Measurements from ENCODE around the gene LHFPL3.

The LHFPL3 gene

GRCh38 chr7:104416866-104417393, 88.5 kb downstream of the LHFPL3 start:
- Histone ChIP-seq H3K27me3 (replicated peaks; ENCODE audit: control insufficient read depth, insufficient read depth, low read length) (no peaks in the 10 kb centered on the region), H3K4me3 (ENCODE audit: low read length) (no peak overlapping the region), H3K9me3 (ENCODE audit: control insufficient read depth, low read length) (no peaks in the 10 kb centered on the region), H3K9ac (ENCODE audit: low read length) (no peak overlapping the region), H3K4me1 (ENCODE audit: control insufficient read depth, insufficient read depth, low read length) (no peaks in the 10 kb centered on the region), H3K36me3 (ENCODE audit: control insufficient read depth, insufficient read depth, low read length, severe bottlenecking) (no peaks in the 10 kb centered on the region)
- no peak for DNase-seq (ENCODE audit: low read depth)

- no peaks in the 10 kb centered on the region for H3K27me3 ChIP-seq (replicated peaks; ENCODE audit: control insufficient read depth, insufficient read depth, low read length)
- no peaks in the 10 kb centered on the region for H3K9me3 ChIP-seq (ENCODE audit: control insufficient read depth, low read length)
- H3K4me1 ChIP-seq (ENCODE audit: control insufficient read depth, insufficient read depth, low read length), result no peaks in the 10 kb centered on the region
- DNase-seq (ENCODE audit: low read depth), result no peak
- H3K4me3 ChIP-seq (ENCODE audit: low read length), result no peak overlapping the region
- H3K9ac ChIP-seq (ENCODE audit: low read length), result no peak overlapping the region
- no peaks in the 10 kb centered on the region for H3K36me3 ChIP-seq (ENCODE audit: control insufficient read depth, insufficient read depth, low read length, severe bottlenecking)
Measured at GRCh38 chr7:104431930-104432329, 103.5 kb downstream of the LHFPL3 start.

- no peaks in the 10 kb centered on the region for H3K9me3 ChIP-seq (ENCODE audit: control insufficient read depth, low read length)
- no peak overlapping the region for H3K9ac ChIP-seq (ENCODE audit: low read length)
- H3K4me3 ChIP-seq (ENCODE audit: low read length), result no peak overlapping the region
- DNase-seq (ENCODE audit: low read depth), result no peak
- H3K27me3 ChIP-seq (replicated peaks; ENCODE audit: control insufficient read depth, insufficient read depth, low read length), result no peaks in the 10 kb centered on the region
- H3K36me3 ChIP-seq (ENCODE audit: control insufficient read depth, insufficient read depth, low read length, severe bottlenecking), result no peaks in the 10 kb centered on the region
- no peaks in the 10 kb centered on the region for H3K4me1 ChIP-seq (ENCODE audit: control insufficient read depth, insufficient read depth, low read length)
Measured at GRCh38 chr7:104434129-104434528, 105.7 kb downstream of the LHFPL3 start.

- no peaks in the 10 kb centered on the region for H3K36me3 ChIP-seq (ENCODE audit: control insufficient read depth, insufficient read depth, low read length, severe bottlenecking)
- H3K9ac ChIP-seq (ENCODE audit: low read length), result no peak overlapping the region
- H3K4me3 ChIP-seq (ENCODE audit: low read length), result no peak overlapping the region
- DNase-seq (ENCODE audit: low read depth), result no peak
- H3K27me3 ChIP-seq (replicated peaks; ENCODE audit: control insufficient read depth, insufficient read depth, low read length), result no peaks in the 10 kb centered on the region
- H3K9me3 ChIP-seq (ENCODE audit: control insufficient read depth, low read length), result no peaks in the 10 kb centered on the region
- H3K4me1 ChIP-seq (ENCODE audit: control insufficient read depth, insufficient read depth, low read length), result no peaks in the 10 kb centered on the region
Measured at GRCh38 chr7:104442481-104442880, 114.1 kb downstream of the LHFPL3 start.

GRCh38 chr7:104444017-104444416, 115.6 kb downstream of the LHFPL3 start:
- H3K4me3 ChIP-seq (ENCODE audit: low read length), result no peak overlapping the region
- no peaks in the 10 kb centered on the region for H3K9me3 ChIP-seq (ENCODE audit: control insufficient read depth, low read length)
- no peaks in the 10 kb centered on the region for H3K27me3 ChIP-seq (replicated peaks; ENCODE audit: control insufficient read depth, insufficient read depth, low read length)
- no peaks in the 10 kb centered on the region for H3K4me1 ChIP-seq (ENCODE audit: control insufficient read depth, insufficient read depth, low read length)
- no peak for DNase-seq (ENCODE audit: low read depth)
- H3K9ac ChIP-seq (ENCODE audit: low read length), result no peak overlapping the region
- no peaks in the 10 kb centered on the region for H3K36me3 ChIP-seq (ENCODE audit: control insufficient read depth, insufficient read depth, low read length, severe bottlenecking)

- Histone ChIP-seq H3K9me3 (ENCODE audit: control insufficient read depth, low read length) (no peaks in the 10 kb centered on the region), H3K4me3 (ENCODE audit: low read length) (no peak overlapping the region), H3K27me3 (replicated peaks; ENCODE audit: control insufficient read depth, insufficient read depth, low read length) (no peaks in the 10 kb centered on the region), H3K4me1 (ENCODE audit: control insufficient read depth, insufficient read depth, low read length) (no peaks in the 10 kb centered on the region), H3K9ac (ENCODE audit: low read length) (no peak overlapping the region), H3K36me3 (ENCODE audit: control insufficient read depth, insufficient read depth, low read length, severe bottlenecking) (no peaks in the 10 kb centered on the region)
- DNase-seq (ENCODE audit: low read depth), result no peak
Measured at GRCh38 chr7:104445393-104445792, 117.0 kb downstream of the LHFPL3 start.

- no peak for DNase-seq (ENCODE audit: low read depth)
Measured at GRCh38 chr7:104450861-104451260, 122.5 kb downstream of the LHFPL3 start.

GRCh38 chr7:104453190-104453589, 124.8 kb downstream of the LHFPL3 start:
- no peaks in the 10 kb centered on the region for H3K4me1 ChIP-seq (ENCODE audit: control insufficient read depth, insufficient read depth, low read length)

More at GRCh38 chr7:104450861-104451260, 122.5 kb downstream of the LHFPL3 start:
- Histone ChIP-seq H3K9ac (ENCODE audit: low read length) (no peak overlapping the region), H3K36me3 (ENCODE audit: control insufficient read depth, insufficient read depth, low read length, severe bottlenecking) (no peaks in the 10 kb centered on the region), H3K4me1 (ENCODE audit: control insufficient read depth, insufficient read depth, low read length) (no peaks in the 10 kb centered on the region), H3K4me3 (ENCODE audit: low read length) (no peak overlapping the region), H3K9me3 (ENCODE audit: control insufficient read depth, low read length) (no peaks in the 10 kb centered on the region), H3K27me3 (replicated peaks; ENCODE audit: control insufficient read depth, insufficient read depth, low read length) (no peaks in the 10 kb centered on the region)

GRCh38 chr7:104458875-104459274, 130.5 kb downstream of the LHFPL3 start:
- H3K36me3 ChIP-seq (ENCODE audit: control insufficient read depth, insufficient read depth, low read length, severe bottlenecking), result no peaks in the 10 kb centered on the region
- H3K4me1 ChIP-seq (ENCODE audit: control insufficient read depth, insufficient read depth, low read length), result no peaks in the 10 kb centered on the region
- no peak overlapping the region for H3K9ac ChIP-seq (ENCODE audit: low read length)

More at GRCh38 chr7:104453190-104453589, 124.8 kb downstream of the LHFPL3 start:
- H3K9ac ChIP-seq (ENCODE audit: low read length), result no peak overlapping the region
- H3K36me3 ChIP-seq (ENCODE audit: control insufficient read depth, insufficient read depth, low read length, severe bottlenecking), result no peaks in the 10 kb centered on the region
- H3K9me3 ChIP-seq (ENCODE audit: control insufficient read depth, low read length), result no peaks in the 10 kb centered on the region
- no peak overlapping the region for H3K4me3 ChIP-seq (ENCODE audit: low read length)
- no peak for DNase-seq (ENCODE audit: low read depth)
- no peaks in the 10 kb centered on the region for H3K27me3 ChIP-seq (replicated peaks; ENCODE audit: control insufficient read depth, insufficient read depth, low read length)

GRCh38 chr7:104469166-104469820, 140.9 kb downstream of the LHFPL3 start:
- H3K4me1 ChIP-seq (ENCODE audit: control insufficient read depth, insufficient read depth, low read length), result no peaks in the 10 kb centered on the region
- DNase-seq (ENCODE audit: low read depth), result no peak
- H3K36me3 ChIP-seq (ENCODE audit: control insufficient read depth, insufficient read depth, low read length, severe bottlenecking), result no peaks in the 10 kb centered on the region
- H3K9me3 ChIP-seq (ENCODE audit: control insufficient read depth, low read length), result no peaks in the 10 kb centered on the region
- no peak overlapping the region for H3K4me3 ChIP-seq (ENCODE audit: low read length)
- H3K9ac ChIP-seq (ENCODE audit: low read length), result no peak overlapping the region
- H3K27me3 ChIP-seq (replicated peaks; ENCODE audit: control insufficient read depth, insufficient read depth, low read length), result no peaks in the 10 kb centered on the region

More at GRCh38 chr7:104458875-104459274, 130.5 kb downstream of the LHFPL3 start:
- Histone ChIP-seq H3K9me3 (ENCODE audit: control insufficient read depth, low read length) (peaks cover 15% of the 10 kb centered on the region), H3K4me3 (ENCODE audit: low read length) (no peak overlapping the region), H3K27me3 (replicated peaks; ENCODE audit: control insufficient read depth, insufficient read depth, low read length) (no peaks in the 10 kb centered on the region)
- DNase-seq (ENCODE audit: low read depth), result no peak

- Histone ChIP-seq H3K9me3 (ENCODE audit: control insufficient read depth, low read length) (no peaks in the 10 kb centered on the region), H3K4me3 (ENCODE audit: low read length) (no peak overlapping the region), H3K27me3 (replicated peaks; ENCODE audit: control insufficient read depth, insufficient read depth, low read length) (peaks cover 5% of the 10 kb centered on the region), H3K4me1 (ENCODE audit: control insufficient read depth, insufficient read depth, low read length) (no peaks in the 10 kb centered on the region), H3K9ac (ENCODE audit: low read length) (no peak overlapping the region), H3K36me3 (ENCODE audit: control insufficient read depth, insufficient read depth, low read length, severe bottlenecking) (no peaks in the 10 kb centered on the region)
- DNase-seq (ENCODE audit: low read depth), result no peak
Measured at GRCh38 chr7:104480529-104480928, 152.1 kb downstream of the LHFPL3 start.
